HEK293 (cell line): ENCODE results near the gene HTR1D.

ENCODE experiments used
- CTCF ChIA-PET: fragments of 350-600 bp; formaldehyde crosslinking; extraction: SDS; loops from one replicate; lab custom pipeline; 2021; ENCODE audit warnings: antibody characterized with exemption; lab: Yijun Ruan, JAX
- POLR2A ChIA-PET: fragments of 300-600 bp; formaldehyde crosslinking; extraction: SDS; loops from one replicate; lab custom pipeline; 2020; ENCODE audit warnings: antibody characterized with exemption, inconsistent platforms; lab: Yijun Ruan, JAX
- H3K27ac ChIP-seq: fragments of 200-500 bp; sonication (Bioruptor generic); 2 replicates; pipeline ENCODE4 v1.5.1; 2014; ENCODE audit warnings: low read depth, low read length, control low read depth, inconsistent platforms; ENCODE audit errors: extremely low read depth
- H3K36me3 ChIP-seq, 2 experiments: fragments of 200-500 bp in 1 of 2; sonication (Bioruptor generic) in 1 of 2; 1 replicate in 1 of 2; 2 replicates in 1 of 2; pipeline ENCODE4 v1.5.1; 2014 to 2017; ENCODE audit warnings: inconsistent platforms in 2 of 2, low read length in 2 of 2; ENCODE audit not compliant: control insufficient read depth in 2 of 2, insufficient read depth in 1 of 2
- H3K4me1 ChIP-seq: fragments of 200-500 bp; sonication (Bioruptor generic); 2 replicates; pipeline ENCODE4 v1.5.1; 2014; ENCODE audit warnings: mild to moderate bottlenecking, low read length, inconsistent platforms; ENCODE audit not compliant: control insufficient read depth, insufficient read depth
- H3K4me3 ChIP-seq: 2 replicates; pipeline ENCODE4 v1.5.1; 2011; ENCODE audit warnings: low read depth, mild to moderate bottlenecking, control low read depth, low read length, moderate library complexity
- H3K9me3 ChIP-seq: fragments of 200-500 bp; sonication (Bioruptor generic); 2 replicates; pipeline ENCODE4 v1.5.1; 2014; ENCODE audit warnings: low read depth, low read length, inconsistent platforms; ENCODE audit not compliant: control insufficient read depth, insufficient read depth
- GFI1B ChIP-seq: fragments of 450-650 bp; formaldehyde crosslinking; IDR thresholded peaks from 2 replicates; pipeline ENCODE4 v1.5.1; 2016; ENCODE audit warnings: missing biosample characterization, missing genetic modification characterization
- PRDM10 ChIP-seq: fragments of 450-650 bp; formaldehyde crosslinking; IDR thresholded peaks from 2 replicates; pipeline ENCODE4 v1.5.1; 2016; ENCODE audit warnings: missing biosample characterization, missing genetic modification characterization
- WT1 ChIP-seq: fragments of 450-650 bp; formaldehyde crosslinking; IDR thresholded peaks from 2 replicates; pipeline ENCODE4 v1.5.1; 2016; ENCODE audit warnings: missing biosample characterization, missing genetic modification characterization
- ZBTB48 ChIP-seq: fragments of 450-650 bp; formaldehyde crosslinking; IDR thresholded peaks from 2 replicates; pipeline ENCODE4 v1.5.1; 2016; ENCODE audit warnings: missing biosample characterization, missing genetic modification characterization
- ZNF155 ChIP-seq: fragments of 450-650 bp; formaldehyde crosslinking; IDR thresholded peaks from 2 replicates; pipeline ENCODE4 v1.5.1; 2016; ENCODE audit warnings: missing biosample characterization, missing genetic modification characterization
- ZNF174 ChIP-seq: fragments of 450-650 bp; formaldehyde crosslinking; IDR thresholded peaks from 2 replicates; pipeline ENCODE4 v1.5.0; 2017; ENCODE audit warnings: missing biosample characterization, mild to moderate bottlenecking, missing genetic modification characterization
- ZNF23 ChIP-seq: fragments of 450-650 bp; formaldehyde crosslinking; IDR thresholded peaks from 2 replicates; pipeline ENCODE4 v1.5.1; 2016; ENCODE audit warnings: missing biosample characterization, missing genetic modification characterization, borderline replicate concordance
- ZNF239 ChIP-seq: fragments of 450-650 bp; formaldehyde crosslinking; IDR thresholded peaks from 2 replicates; pipeline ENCODE4 v1.5.1; 2016; ENCODE audit warnings: missing biosample characterization, missing genetic modification characterization
- ZNF324 ChIP-seq: fragments of 450-650 bp; formaldehyde crosslinking; IDR thresholded peaks from 2 replicates; pipeline ENCODE4 v1.5.1; 2016; ENCODE audit warnings: missing biosample characterization, missing genetic modification characterization
- ZNF473 ChIP-seq: fragments of 450-650 bp; formaldehyde crosslinking; IDR thresholded peaks from 2 replicates; pipeline ENCODE4 v1.5.1; 2017; ENCODE audit warnings: missing biosample characterization, missing genetic modification characterization
- ZNF560 ChIP-seq: fragments of 450-650 bp; formaldehyde crosslinking; IDR thresholded peaks from 2 replicates; pipeline ENCODE4 v1.5.1; 2017; ENCODE audit warnings: missing biosample characterization, missing genetic modification characterization, borderline replicate concordance
- ZNF561 ChIP-seq: fragments of 450-650 bp; IDR thresholded peaks from 2 replicates; pipeline ENCODE4 v1.5.1; 2018; ENCODE audit warnings: missing biosample characterization, missing genetic modification characterization, borderline replicate concordance
- ZNF585B ChIP-seq: fragments of 450-650 bp; formaldehyde crosslinking; IDR thresholded peaks from 2 replicates; pipeline ENCODE4 v1.5.1; 2016; ENCODE audit warnings: missing biosample characterization, missing genetic modification characterization
- ZNF623 ChIP-seq: fragments of 450-650 bp; formaldehyde crosslinking; IDR thresholded peaks from 2 replicates; pipeline ENCODE4 v1.5.1; 2016; ENCODE audit warnings: missing biosample characterization, missing genetic modification characterization
- ZNF629 ChIP-seq: fragments of 450-650 bp; formaldehyde crosslinking; IDR thresholded peaks from 2 replicates; pipeline ENCODE4 v1.5.1; 2017; ENCODE audit warnings: missing biosample characterization, missing genetic modification characterization
- ZNF664 ChIP-seq: fragments of 450-650 bp; formaldehyde crosslinking; IDR thresholded peaks from 2 replicates; pipeline ENCODE4 v1.5.1; 2016; ENCODE audit warnings: missing biosample characterization, missing genetic modification characterization
- ZNF670 ChIP-seq: fragments of 450-650 bp; formaldehyde crosslinking; IDR thresholded peaks from 2 replicates; pipeline ENCODE4 v1.5.1; 2016; ENCODE audit warnings: missing biosample characterization, missing genetic modification characterization, low read depth
- ZNF777 ChIP-seq: fragments of 450-650 bp; formaldehyde crosslinking; IDR thresholded peaks from 2 replicates; pipeline ENCODE4 v1.5.1; 2017; ENCODE audit warnings: missing biosample characterization, missing genetic modification characterization, borderline replicate concordance
- ZNF843 ChIP-seq: fragments of 450-650 bp; formaldehyde crosslinking; IDR thresholded peaks from 2 replicates; pipeline ENCODE4 v1.5.1; 2016; ENCODE audit warnings: missing biosample characterization, missing genetic modification characterization
- ZSCAN23 ChIP-seq: fragments of 450-650 bp; formaldehyde crosslinking; IDR thresholded peaks from 2 replicates; pipeline ENCODE4 v1.5.1; 2016; ENCODE audit warnings: missing biosample characterization, missing genetic modification characterization
- TF ChIP-seq, protein P1 (sequence below): fragments of 450-650 bp; formaldehyde crosslinking; optimal IDR thresholded peaks from 2 replicates; pipeline ENCODE3; 2016; ENCODE audit warnings: missing biosample characterization, mild to moderate bottlenecking, missing genetic modification characterization
- TF ChIP-seq, protein P2 (sequence below): fragments of 450-650 bp; IDR thresholded peaks from 2 replicates; pipeline ENCODE4 v1.5.1; 2018; ENCODE audit warnings: missing biosample characterization, mild to moderate bottlenecking, missing genetic modification characterization
- TF ChIP-seq, protein P3 (sequence below): fragments of 450-650 bp; formaldehyde crosslinking; conservative IDR thresholded peaks from 2 replicates; pipeline ENCODE4 v1.5.1; 2016; ENCODE audit warnings: low read depth, missing biosample characterization, missing genetic modification characterization

Gene HTR1D

DNA sequence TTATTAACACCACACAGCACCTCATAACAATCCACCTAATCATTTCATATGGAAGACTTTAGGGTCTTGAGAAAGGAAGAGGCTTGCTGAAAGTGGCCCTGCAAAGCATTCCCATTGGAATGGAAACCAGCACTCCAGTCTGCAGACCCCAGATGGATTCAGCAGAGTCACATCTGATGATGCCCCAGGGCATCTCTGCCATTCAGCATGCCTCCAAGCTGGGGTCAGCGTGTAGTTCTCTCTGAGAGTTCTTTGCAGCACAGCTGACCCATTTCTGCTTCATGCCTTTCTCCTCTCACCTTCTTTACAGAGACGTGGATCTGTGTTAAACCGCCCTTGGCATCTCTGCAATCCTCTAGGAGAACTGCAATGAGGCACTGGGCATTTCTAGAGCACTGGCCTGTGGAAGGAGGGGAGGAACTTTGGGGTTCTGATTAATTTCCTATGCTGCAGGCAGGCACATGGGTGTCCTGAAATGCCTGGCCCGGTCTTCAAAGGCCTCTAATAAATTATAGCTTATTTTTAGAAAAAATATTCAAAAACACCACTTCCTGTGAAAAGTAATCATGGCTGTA lies 46.0 kb downstream of the HTR1D start:
- Histone ChIP-seq H3K27ac (no peak overlapping the region), H3K36me3 (no peaks in the 10 kb centered on the region), H3K4me3 (no peak overlapping the region), H3K4me1 (peaks cover 7% of the 10 kb centered on the region), H3K9me3 (no peaks in the 10 kb centered on the region)
- TF ChIP-seq ZNF239 (tag by site-specific recombination) (no peak), ZNF623 (no peak), ZNF324 (tag by site-specific recombination) (no peak), ZBTB48 (tag by site-specific recombination) (no peak), WT1 (tag by site-specific recombination) (no peak), ZNF670 (no peak), ZNF777 (tag by site-specific recombination) (no peak), ZNF843 (no peak), PRDM10 (tag by site-specific recombination) (no peak), ZNF629 (tag by site-specific recombination) (no peak), ZNF560 (tag by site-specific recombination) (no peak), ZNF174 (no peak), GFI1B (no peak), ZNF473 (tag by site-specific recombination) (no peak), ZNF23 (tag by site-specific recombination) (no peak)
- TF ChIP-seq, protein P1, sequence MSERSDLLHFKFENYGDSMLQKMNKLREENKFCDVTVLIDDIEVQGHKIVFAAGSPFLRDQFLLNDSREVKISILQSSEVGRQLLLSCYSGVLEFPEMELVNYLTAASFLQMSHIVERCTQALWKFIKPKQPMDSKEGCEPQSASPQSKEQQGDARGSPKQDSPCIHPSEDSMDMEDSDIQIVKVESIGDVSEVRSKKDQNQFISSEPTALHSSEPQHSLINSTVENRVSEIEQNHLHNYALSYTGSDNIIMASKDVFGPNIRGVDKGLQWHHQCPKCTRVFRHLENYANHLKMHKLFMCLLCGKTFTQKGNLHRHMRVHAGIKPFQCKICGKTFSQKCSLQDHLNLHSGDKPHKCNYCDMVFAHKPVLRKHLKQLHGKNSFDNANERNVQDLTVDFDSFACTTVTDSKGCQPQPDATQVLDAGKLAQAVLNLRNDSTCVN (tag by site-specific recombination), result no peak
- TF ChIP-seq, protein P2, sequence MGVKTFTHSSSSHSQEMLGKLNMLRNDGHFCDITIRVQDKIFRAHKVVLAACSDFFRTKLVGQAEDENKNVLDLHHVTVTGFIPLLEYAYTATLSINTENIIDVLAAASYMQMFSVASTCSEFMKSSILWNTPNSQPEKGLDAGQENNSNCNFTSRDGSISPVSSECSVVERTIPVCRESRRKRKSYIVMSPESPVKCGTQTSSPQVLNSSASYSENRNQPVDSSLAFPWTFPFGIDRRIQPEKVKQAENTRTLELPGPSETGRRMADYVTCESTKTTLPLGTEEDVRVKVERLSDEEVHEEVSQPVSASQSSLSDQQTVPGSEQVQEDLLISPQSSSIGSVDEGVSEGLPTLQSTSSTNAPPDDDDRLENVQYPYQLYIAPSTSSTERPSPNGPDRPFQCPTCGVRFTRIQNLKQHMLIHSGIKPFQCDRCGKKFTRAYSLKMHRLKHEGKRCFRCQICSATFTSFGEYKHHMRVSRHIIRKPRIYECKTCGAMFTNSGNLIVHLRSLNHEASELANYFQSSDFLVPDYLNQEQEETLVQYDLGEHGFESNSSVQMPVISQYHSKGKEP (tag by site-specific recombination), result no peak
- CTCF ChIA-PET, result interaction anchor here (1.0 to 1.1 kb wide), 2 partner anchors 66 to 72 kb away, joined by 3 read pairs; no protein-coding TSS in a partner anchor
- POLR2A ChIA-PET, result no interaction called here

DNA sequence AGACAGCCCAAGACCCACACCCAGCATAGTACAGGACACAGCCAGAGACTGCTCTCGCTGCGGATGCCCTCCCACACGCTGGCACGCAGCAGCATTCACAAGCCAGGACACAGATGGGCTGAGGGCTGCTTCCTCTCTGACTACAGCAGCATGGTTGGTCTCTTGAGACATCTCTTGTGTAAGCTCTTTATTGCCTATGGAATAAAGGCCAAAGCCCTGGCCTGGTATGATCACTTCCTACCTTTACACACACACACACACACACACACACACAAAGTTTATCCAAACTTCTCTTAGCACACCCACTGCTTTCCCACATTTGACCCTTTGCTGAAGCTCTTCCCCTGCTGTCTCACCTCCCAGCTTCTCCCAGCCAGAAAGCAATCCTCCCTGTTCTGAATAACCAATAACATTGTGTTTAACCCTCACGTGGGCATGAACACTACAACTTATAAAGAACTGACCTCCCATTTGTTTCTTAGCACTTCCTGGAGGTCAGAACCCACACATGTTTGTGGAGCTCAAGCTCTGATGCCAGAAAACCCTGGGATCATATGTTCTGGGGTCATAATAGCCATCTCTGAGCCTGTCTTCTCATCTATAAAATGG lies 47.5 kb downstream of the HTR1D start:
- H3K4me3 ChIP-seq, result no peak overlapping the region
- TF ChIP-seq ZNF560 (tag by site-specific recombination) (no peak), ZNF585B (no peak), ZNF23 (tag by site-specific recombination) (no peak), ZSCAN23 (tag by site-specific recombination) (peak; percentile 44; the same call in 1 of the 2 replicates), ZNF561 (no peak), ZNF155 (tag by site-specific recombination) (no peak), ZNF174 (no peak), ZNF664 (no peak)
- TF ChIP-seq, protein P3, sequence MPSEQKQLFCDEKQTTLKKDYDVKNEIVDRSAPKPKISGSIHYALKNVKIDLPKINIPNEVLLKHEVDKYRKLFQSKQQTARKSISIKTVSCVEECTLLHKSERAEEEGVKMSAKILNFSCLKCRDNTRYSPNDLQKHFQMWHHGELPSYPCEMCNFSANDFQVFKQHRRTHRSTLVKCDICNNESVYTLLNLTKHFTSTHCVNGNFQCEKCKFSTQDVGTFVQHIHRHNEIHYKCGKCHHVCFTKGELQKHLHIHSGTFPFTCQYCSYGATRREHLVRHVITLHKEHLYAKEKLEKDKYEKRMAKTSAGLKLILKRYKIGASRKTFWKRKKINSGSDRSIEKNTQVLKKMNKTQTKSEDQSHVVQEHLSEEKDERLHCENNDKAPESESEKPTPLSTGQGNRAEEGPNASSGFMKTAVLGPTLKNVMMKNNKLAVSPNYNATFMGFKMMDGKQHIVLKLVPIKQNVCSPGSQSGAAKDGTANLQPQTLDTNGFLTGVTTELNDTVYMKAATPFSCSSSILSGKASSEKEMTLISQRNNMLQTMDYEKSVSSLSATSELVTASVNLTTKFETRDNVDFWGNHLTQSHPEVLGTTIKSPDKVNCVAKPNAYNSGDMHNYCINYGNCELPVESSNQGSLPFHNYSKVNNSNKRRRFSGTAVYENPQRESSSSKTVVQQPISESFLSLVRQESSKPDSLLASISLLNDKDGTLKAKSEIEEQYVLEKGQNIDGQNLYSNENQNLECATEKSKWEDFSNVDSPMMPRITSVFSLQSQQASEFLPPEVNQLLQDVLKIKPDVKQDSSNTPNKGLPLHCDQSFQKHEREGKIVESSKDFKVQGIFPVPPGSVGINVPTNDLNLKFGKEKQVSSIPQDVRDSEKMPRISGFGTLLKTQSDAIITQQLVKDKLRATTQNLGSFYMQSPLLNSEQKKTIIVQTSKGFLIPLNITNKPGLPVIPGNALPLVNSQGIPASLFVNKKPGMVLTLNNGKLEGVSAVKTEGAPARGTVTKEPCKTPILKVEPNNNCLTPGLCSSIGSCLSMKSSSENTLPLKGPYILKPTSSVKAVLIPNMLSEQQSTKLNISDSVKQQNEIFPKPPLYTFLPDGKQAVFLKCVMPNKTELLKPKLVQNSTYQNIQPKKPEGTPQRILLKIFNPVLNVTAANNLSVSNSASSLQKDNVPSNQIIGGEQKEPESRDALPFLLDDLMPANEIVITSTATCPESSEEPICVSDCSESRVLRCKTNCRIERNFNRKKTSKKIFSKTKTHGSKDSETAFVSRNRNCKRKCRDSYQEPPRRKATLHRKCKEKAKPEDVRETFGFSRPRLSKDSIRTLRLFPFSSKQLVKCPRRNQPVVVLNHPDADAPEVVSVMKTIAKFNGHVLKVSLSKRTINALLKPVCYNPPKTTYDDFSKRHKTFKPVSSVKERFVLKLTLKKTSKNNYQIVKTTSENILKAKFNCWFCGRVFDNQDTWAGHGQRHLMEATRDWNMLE (tag by site-specific recombination), result no peak

More for the DNA sequence above, 47.5 kb downstream of the HTR1D start:
- ChIA-PET CTCF (interaction anchor here (0.6 to 2.6 kb wide), 8 partner anchors 13 to 461 kb away, joined by 3 to 17 read pairs (median 4); no protein-coding TSS in a partner anchor), POLR2A (interaction anchor here (0.6 to 3.3 kb wide), 3 partner anchors 8 to 93 kb away, joined by 3 to 16 read pairs (median 15); no protein-coding TSS in a partner anchor)
- Histone ChIP-seq H3K4me1 (peaks cover 11% of the 10 kb centered on the region), H3K36me3 (no peaks in the 10 kb centered on the region), H3K27ac (peak overlapping the region; percentile 14; the same call in 1 of the 2 replicates), H3K9me3 (no peaks in the 10 kb centered on the region)
